Activated gamma-delta T cell treated with Interleukin-2 at 50 U/mL for 16 hours (primary cell): ENCODE data around the gene ZNF615.
"Not testable (repeated sequence)": the region's sequence is repeated elsewhere in the genome, so short reads cannot be mapped to it uniquely, and the experiment has no call there.

Source experiments
- DNase-seq: peaks from one replicate; pipeline ENCODE4 v3.0.0-alpha.2; 2020

The ZNF615 gene

GRCh38 chr19:51980116-51980736 is 27.8 kb downstream of the ZNF615 start:
- no peak for DNase-seq

GRCh38 chr19:51978882-51979281 is 29.1 kb downstream of the ZNF615 start:
- DNase-seq, result no peak

- no peak for DNase-seq
Observed at GRCh38 chr19:51977346-51977745, 30.7 kb downstream of the ZNF615 start.

- DNase-seq, result no peak
Observed at GRCh38 chr19:51976852-51977251, 31.2 kb downstream of the ZNF615 start.

- not testable (repeated sequence) for DNase-seq
Observed at GRCh38 chr19:51975787-51976186, 32.2 kb downstream of the ZNF615 start.

GRCh38 chr19:51971624-51972023 is 36.4 kb downstream of the ZNF615 start:
- DNase-seq, result no peak

GRCh38 chr19:51970718-51971117 is 37.3 kb downstream of the ZNF615 start:
- DNase-seq, result no peak

GRCh38 chr19:51965583-51965982 is 42.4 kb downstream of the ZNF615 start:
- DNase-seq, result no peak

- DNase-seq, result not testable (repeated sequence)
Observed at GRCh38 chr19:51960621-51961233, 47.3 kb downstream of the ZNF615 start.

- no peak for DNase-seq
Observed at GRCh38 chr19:51959791-51960190, 48.2 kb downstream of the ZNF615 start.

- not testable (repeated sequence) for DNase-seq
Observed at GRCh38 chr19:51957846-51958245, 50.2 kb downstream of the ZNF615 start.

GRCh38 chr19:51948975-51949374 is 59.0 kb downstream of the ZNF615 start:
- no peak for DNase-seq

GRCh38 chr19:51946602-51947001 is 61.4 kb downstream of the ZNF615 start:
- DNase-seq, result no peak

- DNase-seq, result no peak
Observed at GRCh38 chr19:51944798-51945552, 63.0 kb downstream of the ZNF615 start.
